Body of pancreas (tissue), 4 donors: ENCODE results near the gene TUBGCP5.

Experiments used
- CTCF ChIP-seq, 7 experiments: fragments of 450-650 bp in 4 of 7; fragments of 200-600 bp in 3 of 7; sonication (generic) in 3 of 7; IDR thresholded peaks; one replicate each; pipeline ENCODE4 v1.5.1; 2016 to 2019; ENCODE audit warnings: antibody characterized with exemption in 7 of 7
- POLR2A ChIP-seq, 3 donors: fragments of 450-650 bp; IDR thresholded peaks; one replicate each; pipeline ENCODE4 v1.6.1; 2016; ENCODE audit warnings: antibody characterized with exemption in 3 of 3, mild to moderate bottlenecking in 2 of 3

- TF ChIP-seq CTCF (IDR thresholded peaks at IDR 0.05) (no peak), POLR2A (IDR thresholded peaks at IDR 0.05) (no peak)
Measured at GRCh38 chr15:22973987-22974386, 65.4 kb downstream of the TUBGCP5 start.
